H1 (cell line): ENCODE data around the gene ZNF263.

Experiments
- POLR2A ChIP-seq, 2 experiments: IDR thresholded peaks; 1 replicate in 1 of 2; 2 replicates in 1 of 2; pipeline ENCODE4 v1.6.1; 2011; ENCODE audit warnings: low read depth in 2 of 2, low read length in 2 of 2, mild to moderate bottlenecking in 2 of 2; ENCODE audit errors: control extremely low read depth in 1 of 2
- TF ChIP-seq, protein P1 (sequence below), 3 experiments: IDR thresholded peaks; 1 replicate in 2 of 3; 2 replicates in 1 of 3; pipeline versions ENCODE4 v1.5.1 to v1.6.1; 2011; ENCODE audit warnings: low read length in 3 of 3, mild to moderate bottlenecking in 3 of 3, inconsistent platforms in 2 of 3, low read depth in 1 of 3, moderate library complexity in 1 of 3; ENCODE audit not compliant: insufficient read depth in 1 of 3; ENCODE audit errors: control extremely low read depth in 1 of 3

DNA sequence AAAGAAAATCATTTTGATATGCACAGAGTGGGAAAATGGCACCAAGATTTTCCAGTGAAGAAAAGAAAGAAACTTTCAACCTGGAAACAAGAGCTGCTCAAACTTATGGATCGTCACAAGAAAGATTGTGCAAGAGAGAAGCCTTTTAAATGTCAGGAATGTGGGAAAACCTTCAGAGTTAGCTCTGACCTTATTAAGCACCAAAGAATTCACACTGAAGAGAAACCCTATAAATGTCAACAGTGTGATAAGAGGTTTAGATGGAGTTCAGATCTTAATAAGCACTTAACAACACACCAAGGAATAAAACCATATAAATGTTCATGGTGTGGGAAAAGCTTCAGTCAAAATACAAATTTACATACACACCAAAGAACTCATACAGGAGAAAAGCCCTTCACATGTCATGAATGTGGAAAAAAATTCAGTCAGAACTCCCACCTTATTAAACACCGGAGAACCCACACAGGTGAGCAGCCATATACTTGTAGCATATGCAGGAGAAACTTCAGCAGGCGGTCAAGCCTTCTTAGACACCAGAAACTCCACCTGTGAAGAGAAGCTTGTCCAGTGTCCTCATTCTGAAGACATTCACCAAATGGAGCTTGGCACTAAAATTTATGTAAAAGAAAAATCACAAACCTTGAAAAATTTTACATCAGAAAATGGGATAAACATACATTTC, 34.2 kb downstream of the ZNF263 start:
- no peak for TF ChIP-seq POLR2A (IDR thresholded peaks at IDR 0.05; ENCODE audit: control extremely low read depth in 1 of 2, low read depth in 2 of 2, low read length in 2 of 2)
- TF ChIP-seq, protein P1, sequence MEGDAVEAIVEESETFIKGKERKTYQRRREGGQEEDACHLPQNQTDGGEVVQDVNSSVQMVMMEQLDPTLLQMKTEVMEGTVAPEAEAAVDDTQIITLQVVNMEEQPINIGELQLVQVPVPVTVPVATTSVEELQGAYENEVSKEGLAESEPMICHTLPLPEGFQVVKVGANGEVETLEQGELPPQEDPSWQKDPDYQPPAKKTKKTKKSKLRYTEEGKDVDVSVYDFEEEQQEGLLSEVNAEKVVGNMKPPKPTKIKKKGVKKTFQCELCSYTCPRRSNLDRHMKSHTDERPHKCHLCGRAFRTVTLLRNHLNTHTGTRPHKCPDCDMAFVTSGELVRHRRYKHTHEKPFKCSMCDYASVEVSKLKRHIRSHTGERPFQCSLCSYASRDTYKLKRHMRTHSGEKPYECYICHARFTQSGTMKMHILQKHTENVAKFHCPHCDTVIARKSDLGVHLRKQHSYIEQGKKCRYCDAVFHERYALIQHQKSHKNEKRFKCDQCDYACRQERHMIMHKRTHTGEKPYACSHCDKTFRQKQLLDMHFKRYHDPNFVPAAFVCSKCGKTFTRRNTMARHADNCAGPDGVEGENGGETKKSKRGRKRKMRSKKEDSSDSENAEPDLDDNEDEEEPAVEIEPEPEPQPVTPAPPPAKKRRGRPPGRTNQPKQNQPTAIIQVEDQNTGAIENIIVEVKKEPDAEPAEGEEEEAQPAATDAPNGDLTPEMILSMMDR (IDR thresholded peaks at IDR 0.05; ENCODE audit: control extremely low read depth in 1 of 3, insufficient read depth in 1 of 3, low read depth in 1 of 3, low read length in 3 of 3) = no peak
